C1 segment of cervical spinal cord (tissue), 14 donors: Measurements from ENCODE around the gene TRIO.
"Not testable (repeated sequence)": the region's sequence is repeated elsewhere in the genome, so short reads cannot be mapped to it uniquely, and the experiment has no call there.

Source experiments
- DNase-seq, 14 donors: peaks; one replicate each; lab custom pipeline; 2025; lab: John Stamatoyannopoulos, UW

Gene TRIO

DNA sequence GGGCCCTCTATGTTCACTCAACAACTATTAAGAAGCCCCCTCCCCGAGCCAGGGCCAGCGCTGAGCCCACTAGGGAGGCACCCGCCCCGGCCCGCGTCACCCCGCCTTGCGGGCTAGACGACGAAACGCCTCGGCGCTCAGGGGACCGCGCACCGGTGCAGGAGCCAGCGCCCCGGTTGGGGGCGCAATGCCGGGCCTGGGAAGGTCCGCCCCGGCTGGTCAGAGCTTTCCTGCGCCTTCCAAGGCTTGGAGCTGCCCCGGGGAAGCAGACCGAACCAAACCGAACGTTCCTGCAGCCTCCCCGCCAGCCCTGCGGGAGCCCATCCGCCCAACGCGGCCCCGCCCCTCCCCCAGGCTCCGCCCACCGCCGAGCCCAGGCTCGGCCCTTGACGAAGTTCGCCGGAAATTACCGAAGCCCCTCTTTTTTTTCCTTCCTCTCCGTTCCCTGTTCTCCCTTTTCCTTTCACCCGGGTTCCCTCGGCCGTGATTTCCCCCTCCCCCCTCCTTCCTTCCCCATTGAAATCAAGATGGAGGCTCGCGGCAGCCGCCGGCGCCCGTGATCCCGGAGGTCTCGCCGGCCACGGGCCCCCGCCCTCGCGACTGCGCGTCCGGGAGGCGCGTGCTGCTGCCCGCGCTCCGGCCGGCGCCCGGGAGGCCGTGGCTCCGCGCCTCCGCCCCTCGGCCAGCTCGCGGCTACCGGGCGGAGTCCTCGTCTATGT lies at the start of gene TRIO:
Gene TRIO, plus strand, starts transcription at position 516 of the 719 bp plus-strand sequence. CDS start 384 bp downstream, outside the sequence.
- peak; percentile 48 to 93 (median 90) for DNase-seq

DNA sequence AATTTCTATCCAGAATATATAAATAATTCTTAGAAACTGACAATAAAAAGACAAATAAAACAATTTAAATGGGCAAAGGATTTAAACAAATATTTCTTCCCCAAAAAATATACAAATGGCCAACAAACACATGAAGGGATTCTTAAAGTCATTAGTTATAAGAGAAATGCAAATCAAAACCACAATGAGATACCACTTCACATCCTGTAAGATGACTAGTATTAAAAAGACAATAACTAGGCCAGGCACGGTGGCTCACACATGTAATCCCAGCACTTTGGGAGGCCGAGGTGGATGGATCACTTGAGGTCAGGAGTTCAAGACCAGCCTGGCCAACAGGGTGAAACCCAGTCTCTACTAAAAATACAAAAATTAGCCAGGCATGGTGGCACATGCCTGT lies 45.8 kb upstream of the TRIO start:
- not testable (repeated sequence) for DNase-seq

DNA sequence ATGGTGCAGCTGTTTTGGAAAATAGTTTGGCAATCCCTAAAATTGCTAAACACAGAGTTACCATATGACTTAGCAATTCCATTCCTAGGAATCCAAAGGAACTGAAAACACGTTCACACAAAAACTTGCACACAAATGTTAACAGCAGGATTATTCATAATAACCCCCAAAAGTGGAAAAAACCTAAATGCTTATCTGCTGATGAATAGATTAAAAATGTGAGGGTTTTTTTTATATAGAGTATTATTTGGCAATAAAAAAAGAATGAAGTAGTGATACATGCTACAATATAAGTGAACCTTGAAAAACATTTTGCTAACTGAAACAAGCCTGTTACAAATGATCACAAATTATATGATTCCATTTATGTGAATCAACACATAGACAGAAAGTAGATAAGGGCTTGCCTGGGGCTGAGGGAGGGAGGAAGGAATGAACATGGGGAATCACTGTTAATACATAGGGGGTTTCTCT lies 45.1 kb upstream of the TRIO start:
- DNase-seq: no peak

DNA sequence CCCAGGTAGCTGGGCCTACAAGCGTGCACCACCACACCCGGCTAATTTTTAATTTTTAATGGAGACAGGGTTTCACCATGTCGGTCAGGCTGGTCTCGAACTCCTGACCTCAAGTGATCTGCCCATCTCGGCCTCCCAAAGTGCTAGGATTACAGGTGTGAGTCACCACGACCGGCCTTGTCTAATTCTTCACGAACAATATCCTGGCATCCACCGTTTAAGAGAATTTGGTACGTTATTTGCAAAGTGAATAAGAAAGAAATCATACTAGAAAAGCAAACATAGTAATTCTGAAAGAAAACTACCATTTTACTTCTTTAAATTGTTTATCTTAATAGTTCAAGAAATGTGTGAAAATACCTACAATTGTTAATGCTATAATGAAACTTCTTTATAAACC lies 42.9 kb upstream of the TRIO start:
- DNase-seq: no peak

DNA sequence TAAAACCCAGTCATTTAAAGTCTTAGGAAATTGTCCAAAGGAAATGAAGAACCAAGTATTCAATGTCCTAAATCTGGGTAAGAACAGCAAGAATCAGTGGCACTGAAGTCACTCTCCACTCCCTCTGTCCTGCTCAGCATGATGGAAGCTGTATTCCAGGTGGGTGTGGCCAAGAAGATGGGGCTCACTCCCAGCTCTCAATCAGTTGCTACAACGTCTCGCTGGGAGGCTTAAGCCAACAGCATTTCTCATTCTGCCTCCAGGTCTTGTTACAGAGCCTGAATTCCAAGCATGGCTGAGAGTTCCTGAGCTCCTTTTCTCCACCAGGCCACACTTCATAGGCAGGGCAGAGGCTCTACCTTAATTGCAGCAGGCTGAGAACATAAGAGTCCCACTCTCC lies 41.2 kb upstream of the TRIO start:
- DNase-seq: no peak

DNA sequence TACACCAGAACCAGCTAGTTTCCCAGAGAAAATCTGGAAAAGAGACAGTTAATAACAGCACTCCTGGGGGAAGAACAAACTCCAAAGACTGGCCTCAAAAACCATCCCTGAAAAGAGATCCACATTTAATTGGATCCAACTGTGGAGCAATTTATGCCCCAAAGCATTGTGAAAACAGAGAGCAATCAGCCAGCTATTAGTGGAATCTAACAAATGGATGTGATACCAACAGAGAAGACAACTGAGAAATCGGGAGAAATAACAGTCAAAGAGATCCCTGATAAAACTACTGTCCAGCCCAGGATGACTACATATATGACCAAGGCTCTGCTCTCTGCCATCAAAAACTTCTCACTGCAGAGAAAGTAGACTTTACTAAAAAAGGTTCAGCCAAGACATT lies 40.5 kb upstream of the TRIO start:
- no peak for DNase-seq

DNA sequence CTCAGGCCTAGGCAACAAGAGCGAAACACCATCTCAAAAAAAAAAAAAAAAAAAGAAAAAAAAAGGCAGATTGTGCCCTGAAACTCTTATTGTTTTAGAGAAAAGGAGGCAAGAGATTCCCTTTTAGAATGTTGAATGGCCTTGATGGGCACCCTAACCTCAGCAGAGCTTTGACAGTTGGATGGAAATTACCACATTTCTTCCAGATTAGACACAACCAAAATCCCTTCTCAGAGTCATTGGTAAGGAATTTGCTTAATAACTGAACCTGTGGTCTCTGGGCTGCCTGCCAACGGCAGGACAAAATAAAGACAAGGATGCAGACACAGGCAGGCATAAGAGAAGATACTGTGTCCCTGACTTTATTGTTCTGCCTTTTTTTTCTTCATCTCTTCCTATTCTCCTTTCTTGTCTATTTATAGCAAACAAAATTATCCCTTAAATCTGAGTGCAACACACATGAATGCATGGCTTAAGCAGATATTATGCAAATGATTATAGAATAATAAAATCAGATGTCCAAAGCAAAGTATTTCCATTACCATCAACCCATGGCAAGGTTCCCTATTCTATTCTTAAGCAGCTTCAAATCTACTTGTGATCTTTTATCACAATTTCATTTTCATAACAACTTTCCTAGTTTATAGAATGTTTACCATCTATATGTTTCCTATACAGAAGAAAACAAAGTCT lies 37.3 kb upstream of the TRIO start:
- no peak for DNase-seq

DNA sequence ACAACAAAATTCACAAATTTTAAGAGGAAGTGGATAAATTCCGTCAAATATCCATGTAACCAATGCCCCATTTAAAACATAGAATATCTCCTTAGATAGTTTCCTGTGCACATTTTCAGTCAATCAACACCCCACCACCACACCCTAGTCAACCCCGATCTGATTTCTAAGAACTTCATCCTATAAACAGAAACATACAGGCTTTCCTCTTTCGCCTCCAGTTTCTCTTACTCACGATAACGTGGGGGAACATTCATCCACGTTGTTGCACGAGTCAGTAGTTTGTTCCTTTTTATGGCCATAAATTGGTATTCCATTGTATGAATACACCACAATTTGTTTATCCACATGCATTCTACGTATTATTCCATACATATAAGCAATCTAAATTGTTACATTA lies 35.6 kb upstream of the TRIO start:
- no peak for DNase-seq

DNA sequence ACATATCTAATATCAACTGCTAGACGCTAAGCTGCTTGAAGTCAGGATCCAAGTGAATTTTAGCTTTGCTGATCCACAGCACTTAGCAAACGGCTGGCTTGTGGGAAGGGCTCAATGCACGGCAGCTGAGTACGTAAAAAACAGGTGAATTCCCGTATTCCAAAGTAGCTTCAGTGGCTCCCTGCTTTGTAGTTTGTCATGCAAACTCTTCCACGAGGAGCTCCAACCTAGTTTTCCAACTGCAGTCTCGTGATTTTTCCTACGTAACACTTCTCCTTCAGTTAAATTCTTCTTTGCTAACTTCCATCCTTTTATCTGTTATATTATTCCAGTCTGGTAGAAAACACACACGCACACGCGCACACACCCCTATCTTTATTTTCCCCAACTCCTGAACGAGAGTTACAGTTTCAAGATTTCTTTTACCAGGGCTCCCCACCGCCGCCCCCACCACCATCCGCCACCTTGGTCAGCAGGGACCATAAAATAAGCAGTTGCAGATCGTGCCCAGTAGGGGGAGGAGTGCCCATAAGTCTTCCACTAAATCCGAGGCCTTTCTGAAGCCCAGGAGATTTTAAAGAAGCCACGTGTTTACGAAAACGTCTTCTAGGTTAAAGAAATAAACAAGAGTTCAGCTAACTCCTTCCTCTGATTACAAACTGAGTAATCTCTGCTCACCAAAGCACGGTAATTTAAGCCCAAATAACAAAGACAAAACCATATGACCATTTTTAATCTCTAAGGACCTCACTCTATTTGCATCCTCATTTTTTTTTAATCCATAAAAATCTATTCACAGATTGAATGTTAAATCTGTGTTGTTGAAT lies 34.8 kb upstream of the TRIO start:
- peak in 8 of 14 donors; percentile 2 to 48 (median 10) for DNase-seq

DNA sequence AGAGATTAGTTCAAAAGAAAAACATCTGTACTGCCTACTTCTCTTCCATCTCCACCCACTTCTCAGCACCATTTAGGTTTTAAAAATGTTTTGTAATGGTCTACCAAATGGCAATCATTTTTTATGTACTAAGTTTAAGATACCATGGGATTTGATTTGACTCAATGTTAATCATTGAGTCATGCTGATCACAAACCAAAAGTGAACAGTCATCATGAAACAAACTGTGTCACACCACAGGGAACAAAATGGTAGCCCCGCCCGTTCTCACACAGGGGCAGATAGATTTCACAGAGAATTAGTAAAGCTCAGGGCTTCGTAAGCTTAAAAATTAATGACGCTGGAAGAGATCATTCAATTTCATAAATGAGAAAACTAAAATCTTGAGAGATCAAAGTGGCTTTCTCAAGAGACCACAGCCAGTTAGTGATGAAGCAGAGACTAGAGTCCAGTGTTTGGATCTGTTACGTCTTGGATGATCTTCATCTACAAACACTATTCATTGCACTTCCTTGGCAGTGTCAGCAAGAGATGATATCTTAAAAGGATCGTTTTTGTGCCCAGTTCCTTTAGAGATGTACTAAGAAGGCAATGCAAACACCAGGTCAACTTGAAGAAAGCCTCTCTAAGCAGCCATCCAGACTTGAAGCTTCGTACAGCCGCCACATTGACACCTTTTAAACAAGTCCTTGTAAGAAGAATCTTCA lies 33.9 kb upstream of the TRIO start:
- no peak for DNase-seq

DNA sequence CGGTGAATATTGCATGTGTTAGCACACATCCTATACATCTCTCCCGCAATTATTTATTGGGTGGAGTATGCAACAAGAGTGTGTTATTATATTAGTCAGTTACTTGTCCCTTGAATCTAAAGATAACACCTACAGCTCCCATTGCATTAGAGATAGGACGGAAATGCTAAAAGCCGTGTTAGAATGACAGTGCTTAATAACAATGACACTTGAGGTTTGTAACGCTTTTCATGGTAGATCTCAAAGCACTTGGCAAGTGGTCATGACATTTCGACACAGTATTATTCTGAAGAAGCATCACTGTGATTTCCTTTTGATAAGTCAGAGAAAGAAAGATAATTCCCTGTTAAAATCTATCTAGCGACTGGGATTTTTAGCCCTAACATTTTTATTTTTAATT lies 33.4 kb upstream of the TRIO start:
- DNase-seq: no peak

DNA sequence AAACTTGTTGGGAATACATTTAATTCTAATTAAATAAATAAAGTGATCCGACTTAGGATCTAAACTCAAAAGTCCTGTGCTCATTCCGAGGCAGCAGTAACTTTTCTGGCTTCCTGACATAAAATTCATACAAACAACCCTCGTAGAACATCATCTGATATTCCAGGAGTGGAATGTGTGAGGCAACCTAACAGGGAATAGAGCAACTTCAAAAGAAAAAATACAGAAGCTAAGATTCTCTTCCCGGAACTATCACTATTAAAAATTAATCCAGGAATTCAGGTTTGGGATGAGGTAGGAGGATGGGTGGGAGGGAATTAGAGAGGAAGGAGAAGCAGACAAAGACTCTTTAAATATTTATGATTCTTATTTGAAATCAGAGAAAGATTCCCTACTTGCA lies 32.9 kb upstream of the TRIO start:
- DNase-seq: no peak

DNA sequence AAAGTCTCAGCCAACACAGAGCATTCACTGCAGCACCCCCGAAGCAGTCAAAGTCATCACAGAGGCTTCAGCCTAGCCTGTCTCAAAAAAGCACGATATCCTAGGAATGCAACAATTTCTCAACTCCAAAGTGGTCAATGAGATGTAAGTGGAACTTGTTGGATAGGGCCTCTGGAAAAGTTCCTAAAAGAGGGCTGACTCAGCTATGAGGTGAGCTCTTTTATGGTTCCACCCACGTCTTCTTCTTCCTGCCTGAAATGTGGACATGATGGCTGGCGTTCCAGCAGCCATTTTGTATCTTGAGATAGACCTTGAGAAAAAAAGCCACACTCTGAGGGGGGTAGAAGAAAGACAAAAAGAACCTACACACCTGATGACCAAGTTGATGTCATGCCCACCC lies 32.5 kb upstream of the TRIO start:
- DNase-seq: no peak

DNA sequence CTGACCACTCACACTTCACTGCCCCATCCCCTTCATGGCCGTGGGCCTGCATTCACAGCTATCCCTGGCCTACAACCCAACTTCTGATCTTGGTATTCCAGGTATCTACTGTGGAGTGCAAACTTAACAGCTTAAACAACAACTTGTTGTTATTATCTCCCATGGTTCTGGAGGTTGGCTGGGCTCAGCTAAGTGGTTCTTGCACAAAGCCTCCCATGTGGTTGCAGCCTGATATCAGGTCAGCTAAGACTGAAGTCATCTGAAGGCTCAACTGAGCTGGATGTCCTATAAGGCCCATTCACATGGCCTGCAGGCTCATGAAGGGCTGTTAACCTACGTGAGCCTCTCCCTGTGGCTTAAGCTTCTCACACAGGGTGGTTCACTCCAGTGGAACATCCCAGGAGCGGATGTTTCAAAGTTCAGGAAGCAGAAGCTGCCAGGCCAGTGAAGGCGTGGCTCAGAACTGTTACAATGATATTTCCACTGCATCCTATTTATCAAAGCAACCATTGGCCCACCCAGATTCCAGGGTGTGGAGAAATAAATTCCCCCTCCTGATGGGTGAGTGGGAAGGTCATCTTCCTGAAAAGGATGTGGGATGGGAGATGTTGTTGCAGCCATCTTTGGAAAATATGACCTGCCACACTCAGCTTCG lies 30.0 kb upstream of the TRIO start:
- no peak for DNase-seq

DNA sequence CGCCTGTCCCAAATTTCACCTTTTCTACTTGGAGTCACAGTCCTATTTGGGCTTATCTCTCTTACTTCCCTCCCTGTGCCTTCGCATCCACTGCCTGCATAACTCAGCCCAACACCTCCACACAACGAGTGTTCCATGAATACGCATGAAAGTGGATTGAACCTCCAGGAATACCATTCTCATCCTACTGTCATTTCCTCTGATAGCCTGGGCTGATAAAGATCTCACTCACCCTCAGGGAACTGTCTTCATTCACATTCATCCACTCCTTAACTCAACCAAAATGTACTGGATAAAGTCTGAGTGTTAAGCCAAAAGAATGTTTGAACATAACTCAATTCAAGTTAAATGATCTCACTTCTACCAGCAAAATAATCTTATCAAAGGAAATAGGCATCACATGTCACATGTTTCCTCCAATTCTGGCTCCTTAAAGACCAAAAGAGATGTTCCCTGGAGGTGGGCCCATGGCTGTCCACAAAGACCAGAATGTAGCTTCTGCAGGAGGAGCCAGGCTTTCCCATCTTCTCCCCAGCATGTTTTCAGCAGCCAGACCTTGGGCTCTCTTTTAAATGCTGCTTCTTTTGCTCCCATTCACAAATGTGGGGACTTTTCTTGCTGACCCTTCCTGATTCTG lies 28.4 kb upstream of the TRIO start:
- no peak for DNase-seq

DNA sequence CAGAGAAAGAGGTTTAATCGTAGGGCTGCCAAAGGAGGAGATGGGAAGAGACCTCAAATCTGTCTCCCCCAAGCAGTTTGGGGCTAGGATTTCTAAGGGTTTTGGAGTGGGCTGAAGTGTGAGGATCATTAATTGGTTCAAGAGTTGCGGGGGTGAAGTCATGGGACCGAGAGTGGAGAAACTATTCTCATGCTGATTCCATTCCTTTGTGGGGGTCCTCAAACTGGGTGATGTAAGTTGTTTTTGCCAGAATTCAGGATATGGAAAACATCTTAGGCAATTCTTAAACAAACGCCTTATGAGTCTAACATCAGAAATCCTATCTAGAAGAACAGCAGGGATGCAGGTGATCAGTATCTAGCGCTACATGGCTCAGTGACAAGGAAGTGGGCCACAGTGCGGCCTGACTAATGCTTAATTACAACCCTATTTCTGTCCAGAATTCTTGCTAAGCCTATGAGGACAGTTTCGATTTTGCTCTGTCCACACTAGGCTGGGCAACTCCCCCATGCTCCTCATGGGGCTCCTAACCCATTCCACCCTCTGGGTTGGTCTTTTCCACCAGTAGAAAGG lies 27.7 kb upstream of the TRIO start:
- DNase-seq: no peak

DNA sequence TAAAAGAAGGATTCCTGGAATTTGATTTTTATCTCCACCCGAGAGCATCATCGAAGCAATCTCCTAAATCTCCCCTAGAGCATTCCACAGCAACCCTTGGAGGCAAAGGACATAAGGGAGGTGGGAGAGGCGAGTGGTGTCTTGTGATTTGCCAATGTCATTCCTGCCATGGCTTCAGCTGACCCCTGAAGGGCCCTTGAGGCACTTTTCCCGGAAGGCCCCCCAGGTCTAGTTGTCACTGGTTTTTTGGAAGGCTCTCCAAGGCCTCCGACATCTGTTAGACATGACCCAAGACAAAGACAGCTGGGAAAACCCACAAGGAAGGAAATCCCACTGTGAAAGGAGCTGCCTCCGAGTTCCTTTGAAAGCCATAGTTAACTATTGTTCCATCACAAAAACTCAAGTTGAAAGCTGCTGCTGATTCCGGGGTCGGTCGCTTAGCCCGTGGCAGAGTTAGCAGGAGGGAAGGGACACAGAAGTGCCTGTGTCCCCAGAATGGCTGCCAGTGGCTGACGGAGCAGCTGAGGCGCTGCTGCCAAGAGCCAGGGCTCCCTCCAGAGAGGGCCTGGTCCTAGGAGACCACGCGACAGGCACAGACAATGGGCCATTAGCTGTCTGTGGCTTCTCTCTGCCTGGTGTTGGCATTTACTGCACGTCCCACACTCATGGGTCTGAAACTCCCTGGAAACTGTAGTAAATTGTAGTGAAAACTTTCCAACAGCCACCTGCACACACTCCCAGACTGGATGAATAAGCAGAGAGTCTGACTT lies 24.4 kb upstream of the TRIO start:
- peak; percentile 8 to 93 (median 80) for DNase-seq

DNA sequence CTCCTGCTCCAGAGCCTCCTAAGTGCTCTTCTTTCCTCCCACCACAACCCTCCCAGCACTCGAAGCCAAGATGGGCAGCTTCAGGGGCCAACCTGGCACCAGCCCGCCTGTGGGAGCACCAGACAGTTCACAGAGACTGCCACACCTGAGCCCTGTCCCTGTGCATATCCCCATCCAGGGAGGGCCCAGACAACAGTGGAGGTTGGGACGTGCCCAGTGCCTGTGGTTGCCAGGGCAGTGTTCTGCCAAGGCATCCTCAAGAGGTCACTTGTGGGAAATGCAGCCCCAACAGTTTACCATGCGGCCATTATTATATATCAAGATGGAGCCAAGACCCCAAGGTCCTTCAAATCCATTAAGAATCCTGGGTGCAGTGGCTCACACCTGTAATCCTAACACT lies 23.0 kb upstream of the TRIO start:
- DNase-seq: no peak

DNA sequence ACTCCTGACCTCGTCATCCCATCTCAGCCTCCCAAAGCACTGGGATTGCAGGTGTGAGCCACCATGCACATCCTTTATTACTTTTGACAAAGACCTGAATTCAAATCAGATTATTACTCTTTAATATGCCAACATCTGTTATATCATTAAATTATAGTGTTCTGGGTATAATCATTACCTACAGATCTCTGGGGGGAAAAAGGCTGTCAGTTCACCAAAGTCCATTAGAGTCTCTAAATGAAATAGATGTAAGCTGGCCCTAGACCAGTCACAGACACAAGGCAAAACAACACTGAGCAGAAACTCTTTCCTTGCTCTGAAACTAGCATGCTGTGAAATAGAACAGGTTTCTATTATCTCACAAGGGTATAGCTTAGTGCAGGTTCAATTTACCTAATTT lies 21.6 kb upstream of the TRIO start:
- no peak for DNase-seq

DNA sequence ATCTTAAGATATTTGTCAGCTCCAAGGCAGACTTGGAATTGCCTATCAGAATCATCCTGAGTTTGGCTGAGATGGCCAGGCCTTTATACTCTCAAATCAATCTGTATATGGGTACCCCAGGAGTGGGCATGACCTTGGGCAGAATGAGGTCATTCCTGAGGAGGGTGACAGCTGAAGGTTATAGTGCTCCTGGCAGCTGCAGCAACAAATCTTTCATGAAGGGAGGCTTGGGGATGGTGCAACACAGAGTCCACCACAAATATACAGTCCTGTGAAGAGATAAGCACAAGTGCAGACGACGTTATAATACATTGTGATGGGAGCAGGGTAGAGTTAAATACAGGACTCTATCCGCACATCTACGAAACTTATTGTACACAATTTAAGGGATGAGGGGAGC lies 21.1 kb upstream of the TRIO start:
- no peak for DNase-seq
